GM04504 (cell line): Measurements from ENCODE around the gene KRTAP10-1.

Source experiments
- DNase-seq: peaks from one replicate; pipeline ENCODE4 v3.0.0-alpha.2; 2012; ENCODE audit warnings: low read depth

KRTAP10-1 gene

GRCh38 chr21:44527156-44527982 is 12.6 kb downstream of the KRTAP10-1 start:
- no peak for DNase-seq

- DNase-seq, result no peak
These were observed 13.6 kb downstream of the KRTAP10-1 start for GRCh38 chr21:44526096-44526997.

- DNase-seq, result no peak
These were observed 14.5 kb downstream of the KRTAP10-1 start for GRCh38 chr21:44525391-44526095.

GRCh38 chr21:44524414-44525371 is 15.3 kb downstream of the KRTAP10-1 start:
- DNase-seq, result no peak

- no peak for DNase-seq
These were observed 16.2 kb downstream of the KRTAP10-1 start for GRCh38 chr21:44523567-44524413.

DNA sequence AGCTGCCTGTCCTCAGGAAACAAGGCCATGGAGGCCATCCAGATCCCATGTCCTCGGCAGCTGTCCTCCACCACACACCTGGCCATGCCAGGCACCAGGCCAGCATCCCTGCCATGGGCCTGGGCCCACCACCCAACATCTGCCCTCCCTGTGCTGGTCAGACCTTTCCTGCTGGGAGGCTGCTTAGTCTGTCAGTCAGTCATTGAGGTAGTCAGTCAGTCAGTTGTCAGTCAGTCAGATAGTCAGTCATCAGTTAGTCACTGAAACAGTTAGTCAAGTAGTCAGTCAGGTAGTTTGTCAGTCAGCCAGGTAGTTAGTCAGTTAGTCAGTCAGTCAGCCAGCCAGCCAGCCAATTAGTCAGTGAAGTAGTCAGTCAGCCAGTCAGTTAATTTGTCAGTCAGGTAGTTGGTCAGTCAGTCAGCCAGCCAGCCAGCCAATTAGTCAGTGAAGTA is 17.2 kb downstream of the KRTAP10-1 start:
- no peak for DNase-seq

- DNase-seq, result no peak
These were observed 17.9 kb downstream of the KRTAP10-1 start for GRCh38 chr21:44521928-44522752.

DNA sequence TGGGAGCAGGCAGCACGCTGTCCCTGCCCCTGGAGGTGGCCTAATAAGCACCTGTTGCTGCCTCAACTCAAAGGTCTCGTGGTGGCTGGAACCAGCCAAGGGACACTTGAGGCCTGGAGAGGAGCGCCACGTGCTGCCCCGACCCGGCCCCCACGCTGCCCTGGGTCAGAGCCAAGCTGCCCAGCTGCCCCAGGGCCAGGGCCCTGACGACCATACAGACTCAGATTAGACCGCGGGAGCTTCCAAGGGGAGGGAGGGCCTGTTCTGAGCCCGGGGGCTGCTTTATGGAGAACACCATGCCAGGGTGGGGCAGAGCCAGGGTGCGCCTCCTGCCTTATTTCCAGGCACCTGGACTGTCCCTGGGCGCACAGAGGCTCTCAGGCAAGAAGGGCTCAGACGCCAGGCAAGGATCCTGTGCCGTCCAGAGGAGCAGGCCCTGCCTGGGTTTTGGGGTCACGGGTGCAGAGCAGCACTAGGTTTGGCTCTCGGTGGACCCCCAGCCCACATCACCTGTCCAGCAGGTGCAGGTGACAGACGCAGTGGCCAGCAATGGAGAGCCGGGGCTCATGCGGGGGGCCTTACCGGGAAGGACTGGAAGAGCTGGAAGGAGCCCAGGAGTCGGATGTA is 18.6 kb downstream of the KRTAP10-1 start:
- DNase-seq, result no peak

DNA sequence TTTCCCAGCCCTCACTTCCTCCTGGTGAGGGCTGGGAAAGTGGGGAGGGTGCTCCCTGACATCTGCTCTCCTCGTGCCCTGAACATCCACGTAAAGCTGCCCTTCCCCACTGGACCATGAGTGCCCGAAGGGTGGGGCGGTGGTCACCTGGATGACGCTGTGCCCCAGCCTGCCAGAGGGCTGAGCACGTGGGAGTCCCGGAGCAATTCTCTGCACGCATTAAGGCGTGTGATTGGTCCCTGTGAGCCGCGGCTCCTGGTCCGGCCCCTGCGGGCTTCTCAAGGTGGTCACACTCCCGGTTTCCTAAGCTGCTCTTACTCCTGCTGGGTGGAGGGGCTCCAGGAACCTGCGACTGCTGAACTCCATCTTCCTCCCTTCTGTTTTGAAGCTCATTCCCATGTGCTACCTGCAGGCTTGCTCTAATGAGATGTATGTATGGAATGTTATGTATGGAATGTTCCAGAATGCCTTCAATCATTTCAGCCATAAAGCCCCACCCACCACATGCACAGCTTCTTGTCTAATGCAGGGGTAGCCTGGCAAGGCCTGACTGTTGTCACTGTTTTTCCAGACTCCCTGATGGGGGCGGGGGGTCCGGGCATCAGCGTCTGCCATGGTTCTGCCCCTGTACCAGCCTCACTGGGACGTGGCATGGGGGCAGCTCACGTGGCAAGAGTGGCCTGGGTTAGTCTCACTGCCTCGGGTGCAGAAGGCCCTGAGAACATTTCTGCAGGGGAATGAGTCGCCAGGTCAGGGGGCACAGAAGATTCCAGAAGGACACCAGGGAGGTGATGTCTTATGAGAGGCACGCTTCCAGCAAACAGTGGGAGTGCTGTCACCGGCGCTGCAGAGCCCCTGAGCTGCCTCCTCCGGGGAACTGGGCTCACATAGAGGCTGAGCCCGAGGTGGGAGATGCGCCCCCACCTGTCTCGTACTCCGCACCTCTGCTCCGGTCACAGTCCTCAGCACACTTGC is 19.4 kb downstream of the KRTAP10-1 start:
- DNase-seq, result no peak

- DNase-seq, result no peak
These were observed 20.4 kb downstream of the KRTAP10-1 start for GRCh38 chr21:44519346-44520325.

DNA sequence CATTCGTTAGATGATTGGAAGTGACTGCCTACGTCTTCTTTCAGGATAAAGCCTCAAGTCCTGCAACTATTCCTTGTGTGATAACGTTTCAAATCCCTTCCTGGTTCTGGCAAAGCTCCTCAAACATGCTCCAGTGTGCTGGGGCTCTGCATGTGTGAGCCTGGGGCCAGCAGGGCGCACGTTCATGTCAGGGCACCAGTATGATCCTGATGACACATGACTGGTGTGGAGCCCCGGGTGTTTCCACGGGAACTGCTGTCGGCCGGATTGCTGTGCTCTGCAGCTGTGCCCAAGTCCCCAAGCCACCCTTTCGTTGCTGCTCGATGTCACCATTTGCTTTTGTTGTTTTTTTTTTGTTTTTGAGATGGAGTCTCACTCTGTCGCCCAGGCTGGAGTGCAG is 21.3 kb downstream of the KRTAP10-1 start:
- DNase-seq, result no peak

GRCh38 chr21:44517175-44517899 is 22.7 kb downstream of the KRTAP10-1 start:
- no peak for DNase-seq

- DNase-seq, result no peak
These were observed 23.2 kb downstream of the KRTAP10-1 start for GRCh38 chr21:44516828-44517174.

DNA sequence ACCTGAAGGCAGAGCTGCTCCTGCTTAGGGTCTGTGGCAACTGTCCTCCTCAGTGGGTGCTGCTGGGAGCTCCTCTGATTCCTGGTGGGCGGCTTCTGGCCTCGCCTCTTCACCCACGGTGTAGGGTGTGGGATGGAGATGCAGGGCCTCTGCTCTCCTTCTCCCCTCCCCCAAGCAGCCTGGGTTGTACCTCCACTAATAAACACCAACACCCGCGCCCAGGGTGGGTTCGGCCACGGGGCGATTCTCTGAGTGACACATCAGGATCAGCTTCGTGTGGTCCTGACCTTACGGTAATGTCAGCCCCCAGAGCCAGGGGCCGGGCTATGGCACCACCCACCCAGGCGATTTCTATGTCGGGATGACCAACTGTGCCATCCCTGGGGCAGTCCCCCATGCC is 23.7 kb downstream of the KRTAP10-1 start:
- no peak for DNase-seq

GRCh38 chr21:44515359-44516165 is 24.4 kb downstream of the KRTAP10-1 start:
- no peak for DNase-seq
